Measurements from ENCODE around the gene SMCO4. TPM values are rescaled to one million over a fixed set of nuclear protein-coding genes. Genes with fewer than 3 reads are reported as not detected.

SMCO4 gene
- total RNA-seq, 1 donor from 2014 or later: 35.1 TPM

- no peak overlapping the region for H3K4me3 ChIP-seq
- no peak overlapping the region for H3K9ac ChIP-seq
- H3K9me3 ChIP-seq (ENCODE audit: low read depth): no peaks in the 10 kb centered on the region
- no peak for DNase-seq (ENCODE audit: low spot score)
- no peak overlapping the region for H3K4me3 Mint-ChIP-seq
- TF ChIP-seq EZH2 (IDR thresholded peaks at IDR 0.05): no peak
- no peak for TF ChIP-seq EZH2phosphoT487 (IDR thresholded peaks at IDR 0.05)
- no peak for TF ChIP-seq CTCF (IDR thresholded peaks at IDR 0.05)
- H3K27me3 ChIP-seq: no peaks in the 10 kb centered on the region
- H3K36me3 ChIP-seq: no peaks in the 10 kb centered on the region
- peaks cover 29% of the 10 kb centered on the region for H4K20me1 ChIP-seq (ENCODE audit: low read depth)
- peaks cover 81% of the 10 kb centered on the region for H3K79me2 ChIP-seq (ENCODE audit: low read depth)
- peaks cover 18% of the 10 kb centered on the region for H3K4me1 ChIP-seq
- H3K9me3 Mint-ChIP-seq: no peaks in the 10 kb centered on the region
- H3F3A ChIP-seq (ENCODE audit: low read depth): no peaks in the 10 kb centered on the region
- H3K27me3 Mint-ChIP-seq (ENCODE audit: insufficient read depth, low read depth): peaks cover 2% of the 10 kb centered on the region
- H2AFZ ChIP-seq (replicated peaks): no peak overlapping the region
- no peak overlapping the region for H3K27ac Mint-ChIP-seq
- H3K4me2 ChIP-seq: no peak overlapping the region
- H3K36me3 Mint-ChIP-seq: peaks cover 6% of the 10 kb centered on the region
- H3K27ac ChIP-seq: no peak overlapping the region
- H3K4me1 Mint-ChIP-seq: peaks cover 32% of the 10 kb centered on the region
Measured at GRCh38 chr11:93524858-93525257, 18.3 kb downstream of the SMCO4 start.

- no peak overlapping the region for H2AFZ ChIP-seq (replicated peaks)
- Mint-ChIP-seq H3K4me1 (peaks cover 36% of the 10 kb centered on the region), H3K4me3 (no peak overlapping the region), H3K9me3 (no peaks in the 10 kb centered on the region), H3K36me3 (peaks cover 6% of the 10 kb centered on the region), H3K27ac (peak overlapping the region; percentile 40), H3K27me3 (ENCODE audit: insufficient read depth, low read depth) (no peaks in the 10 kb centered on the region)
- no peaks in the 10 kb centered on the region for H3K27me3 ChIP-seq
- peaks cover 36% of the 10 kb centered on the region for H4K20me1 ChIP-seq (ENCODE audit: low read depth)
- no peak overlapping the region for H3K9ac ChIP-seq
- peaks cover 87% of the 10 kb centered on the region for H3K79me2 ChIP-seq (ENCODE audit: low read depth)
- H3K9me3 ChIP-seq (ENCODE audit: low read depth): no peaks in the 10 kb centered on the region
- no peaks in the 10 kb centered on the region for H3K36me3 ChIP-seq
- H3K27ac ChIP-seq: no peak overlapping the region
- H3K4me1 ChIP-seq: peaks cover 25% of the 10 kb centered on the region
- no peak for DNase-seq (ENCODE audit: low spot score)
- TF ChIP-seq EZH2phosphoT487 (IDR thresholded peaks at IDR 0.05) (no peak), CTCF (IDR thresholded peaks at IDR 0.05) (no peak), EZH2 (IDR thresholded peaks at IDR 0.05) (no peak)
- no peak overlapping the region for H3K4me3 ChIP-seq
- no peaks in the 10 kb centered on the region for H3F3A ChIP-seq (ENCODE audit: low read depth)
- H3K4me2 ChIP-seq: no peak overlapping the region
Measured at GRCh38 chr11:93524173-93524536, 19.0 kb downstream of the SMCO4 start.

- no peak overlapping the region for H2AFZ ChIP-seq (replicated peaks)
- H3F3A ChIP-seq (ENCODE audit: low read depth): no peaks in the 10 kb centered on the region
- Mint-ChIP-seq H3K36me3 (peaks cover 7% of the 10 kb centered on the region), H3K4me1 (peaks cover 43% of the 10 kb centered on the region), H3K9me3 (no peaks in the 10 kb centered on the region), H3K4me3 (no peak overlapping the region), H3K27ac (no peak overlapping the region), H3K27me3 (ENCODE audit: insufficient read depth, low read depth) (no peaks in the 10 kb centered on the region)
- peaks cover 48% of the 10 kb centered on the region for H4K20me1 ChIP-seq (ENCODE audit: low read depth)
- H3K79me2 ChIP-seq (ENCODE audit: low read depth): peaks cover 81% of the 10 kb centered on the region
- H3K4me1 ChIP-seq: peaks cover 49% of the 10 kb centered on the region
- DNase-seq (ENCODE audit: low spot score): no peak
- H3K4me3 ChIP-seq: no peak overlapping the region
- H3K9ac ChIP-seq: no peak overlapping the region
- H3K36me3 ChIP-seq: no peaks in the 10 kb centered on the region
- no peak overlapping the region for H3K4me2 ChIP-seq
- no peaks in the 10 kb centered on the region for H3K9me3 ChIP-seq (ENCODE audit: low read depth)
- no peak overlapping the region for H3K27ac ChIP-seq
- H3K27me3 ChIP-seq: no peaks in the 10 kb centered on the region
- TF ChIP-seq EZH2phosphoT487 (IDR thresholded peaks at IDR 0.05) (no peak), CTCF (IDR thresholded peaks at IDR 0.05) (no peak), EZH2 (IDR thresholded peaks at IDR 0.05) (no peak)
Measured at GRCh38 chr11:93520726-93521509, 22.3 kb downstream of the SMCO4 start.
